Sigmoid colon (tissue), 7 donors: ENCODE data around the gene FEM1C. TPM values are rescaled to one million over a fixed set of nuclear protein-coding genes. Genes with fewer than 3 reads are reported as not detected.

Experiments
- DNase-seq: peaks from one replicate; pipeline ENCODE4 v3.0.0-alpha.2; 2019
- H3K27ac ChIP-seq, 4 donors: fragments of 200-600 bp; sonication (generic); one replicate each; pipeline ENCODE4 v1.5.1; 2016 to 2019; ENCODE audit warnings: mild to moderate bottlenecking in 1 of 4
- H3K27me3 ChIP-seq, 3 donors: fragments of 200-600 bp; sonication (generic); one replicate each; pipeline ENCODE4 v1.5.1; 2019; ENCODE audit warnings: mild to moderate bottlenecking in 1 of 3
- H3K36me3 ChIP-seq, 4 donors: fragments of 200-600 bp; sonication (generic); one replicate each; pipeline ENCODE4 v1.5.1; 2016 to 2019
- H3K4me1 ChIP-seq, 4 donors: fragments of 200-600 bp; sonication (generic); one replicate each; pipeline ENCODE4 v1.5.1; 2017 to 2019
- H3K4me3 ChIP-seq, 4 donors: fragments of 200-600 bp; sonication (generic); one replicate each; pipeline ENCODE4 v1.5.1; 2017 to 2019; ENCODE audit warnings: mild to moderate bottlenecking in 2 of 4, moderate library complexity in 1 of 4
- H3K9me3 ChIP-seq, 4 donors: fragments of 200-600 bp in 3 of 4; sonication (generic) in 3 of 4; one replicate each; pipeline versions ENCODE4 v1.5.1 to v1.6.1; 2013 to 2019
- CTCF ChIP-seq, 4 experiments: fragments of 450-650 bp in 3 of 4; fragments of 200-600 bp in 1 of 4; IDR thresholded peaks; one replicate each; pipeline ENCODE4 v1.5.1; 2016 to 2019; ENCODE audit warnings: antibody characterized with exemption in 4 of 4, mild to moderate bottlenecking in 3 of 4, moderate library complexity in 2 of 4
- EP300 ChIP-seq, 4 donors: sonication (generic); formaldehyde crosslinking; IDR thresholded peaks; one replicate each; pipeline ENCODE4 v1.6.1; 2017; ENCODE audit warnings: antibody characterized with exemption in 4 of 4
- POLR2A ChIP-seq, 2 donors: fragments of 450-650 bp; IDR thresholded peaks; one replicate each; pipeline ENCODE4 v1.6.1; 2016; ENCODE audit warnings: antibody characterized with exemption in 2 of 2, mild to moderate bottlenecking in 2 of 2, moderate library complexity in 2 of 2
- POLR2AphosphoS5 ChIP-seq, 4 donors: sonication (generic); formaldehyde crosslinking; IDR thresholded peaks; one replicate each; pipeline ENCODE4 v1.6.1; 2017; ENCODE audit warnings: antibody characterized with exemption in 4 of 4
- WGBS, 2 donors: extraction: QIAGEN DNeasy Blood & Tissue Kit; methylation state at CpG; one replicate each; pipeline ENCODE4 v1.1.7; 2013; 5-methylcytosine and 5-hydroxymethylcytosine counted together
- intact Hi-C: fragments of 100-400 bp; cut with DNase I; formaldehyde crosslinking; loops from one replicate; pipeline ENCODE4 v1.15.1; 2023
- polyA plus RNA-seq, 3 donors: library from polyadenylated mRNA; stranded (reverse); fragments of 200-250 nt; gene quantifications; one replicate each; pipeline ENCODE4 v1.2.3, GENCODE V29; 2013
- total RNA-seq, 4 donors: library from RNA; depleted of rRNA; stranded (reverse); fragments of >200 nt; gene quantifications; one replicate each; pipeline ENCODE4 v1.1.0, GENCODE V29; 2016
- donor health status: healthy with polysubstance abuse.
- donor health status: Bipolar disorder and iron deficiency.
- donor health status: healthy.

FEM1C gene
- total and polyA plus RNA-seq, 7 donors = 12.1 to 26.8 (median 24.0) TPM

DNA sequence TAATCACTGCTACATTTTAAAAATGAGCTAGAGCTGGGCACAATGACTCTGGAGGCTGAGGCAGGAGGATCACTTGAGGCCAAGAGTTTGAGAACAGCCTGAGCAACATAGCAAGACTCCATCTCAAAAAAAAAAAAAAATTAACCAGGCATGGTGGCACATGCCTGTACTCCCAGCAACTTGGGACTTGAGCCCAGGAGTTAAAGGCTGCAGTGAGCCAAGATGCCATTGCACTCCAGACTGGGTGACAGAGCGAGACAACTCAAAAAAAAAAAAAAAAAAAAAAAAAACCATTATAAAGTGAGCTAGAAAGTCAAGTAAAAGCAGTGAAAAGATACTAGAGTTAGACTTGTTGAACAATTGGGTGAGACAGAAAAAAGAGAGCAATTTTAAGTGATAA lies 28.2 kb downstream of the FEM1C start:
- intact Hi-C loops = no loop called here
- DNase-seq = no peak
- H3K27ac ChIP-seq = no peak overlapping the region
- no peak for TF ChIP-seq EP300 (IDR thresholded peaks at IDR 0.05)
- TF ChIP-seq POLR2AphosphoS5 (IDR thresholded peaks at IDR 0.05) = no peak
- TF ChIP-seq POLR2A (IDR thresholded peaks at IDR 0.05) = no peak
- no peak for TF ChIP-seq CTCF (IDR thresholded peaks at IDR 0.05)
- peaks cover 0 to 8% (median 0%) of the 10 kb centered on the region in 4 donors for H3K36me3 ChIP-seq
- no peaks in the 10 kb centered on the region for H3K27me3 ChIP-seq
- H3K9me3 ChIP-seq = no peaks in the 10 kb centered on the region
- H3K4me1 ChIP-seq = no peaks in the 10 kb centered on the region
- 100% methylated on average over 1 of the region's 1 CpG for WGBS, 2 donors
- H3K4me3 ChIP-seq = no peak overlapping the region

DNA sequence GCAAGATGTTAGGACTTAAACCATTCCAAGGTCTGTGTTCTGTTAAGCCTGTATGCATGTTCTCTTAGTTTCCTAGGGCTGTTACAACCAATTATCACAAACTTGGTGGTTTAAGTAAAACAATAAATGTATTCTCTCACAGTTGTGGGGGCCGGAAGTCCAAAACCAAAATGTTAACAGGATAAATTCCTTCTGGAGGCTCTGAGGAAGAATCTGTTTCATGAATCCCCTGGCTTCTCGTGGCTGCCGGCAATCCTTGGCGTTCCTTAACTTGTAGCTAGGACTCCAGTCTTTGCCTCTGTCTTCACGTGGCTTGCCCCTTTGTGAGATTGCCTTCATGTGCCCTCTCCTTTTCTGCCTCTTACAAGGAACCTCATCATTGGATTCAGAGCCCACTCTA lies 30.4 kb downstream of the FEM1C start:
- DNase-seq = no peak
- H3K4me3 ChIP-seq = no peak overlapping the region
- H3K27ac ChIP-seq = no peak overlapping the region
- no peaks in the 10 kb centered on the region for H3K4me1 ChIP-seq
- intact Hi-C loops = no loop called here
- no peaks in the 10 kb centered on the region for H3K27me3 ChIP-seq
- 93 to 95% methylated on average over 5 of the region's 5 CpGs for WGBS, 2 donors
- H3K9me3 ChIP-seq = no peaks in the 10 kb centered on the region
- TF ChIP-seq CTCF (IDR thresholded peaks at IDR 0.05) (no peak), EP300 (IDR thresholded peaks at IDR 0.05) (no peak), POLR2A (IDR thresholded peaks at IDR 0.05) (no peak), POLR2AphosphoS5 (IDR thresholded peaks at IDR 0.05) (no peak)
- no peaks in the 10 kb centered on the region for H3K36me3 ChIP-seq

DNA sequence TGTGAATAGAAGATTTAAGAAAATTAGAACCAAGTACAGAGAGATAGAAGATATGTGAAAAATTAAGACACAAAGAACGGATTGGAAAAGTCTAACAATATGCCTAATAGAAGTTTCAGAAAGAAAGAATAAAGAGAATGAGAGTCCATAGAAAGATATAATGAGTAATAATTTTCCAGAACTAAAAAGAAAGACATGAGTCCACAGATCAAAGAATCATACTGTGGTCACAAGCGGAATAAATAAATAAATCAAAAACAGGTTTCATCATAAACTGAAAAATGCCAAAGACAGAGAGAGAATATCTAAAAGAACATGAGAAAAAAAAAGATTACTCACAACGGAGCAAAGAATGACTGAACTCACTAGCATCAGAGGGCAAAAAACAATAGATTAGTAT lies 32.9 kb downstream of the FEM1C start:
- WGBS, 2 donors = 95 to 97% methylated on average over 3 of the region's 3 CpGs
- Histone ChIP-seq H3K4me3 (no peak overlapping the region), H3K4me1 (peaks cover 0 to 8% (median 3%) of the 10 kb centered on the region in 4 donors), H3K27me3 (no peaks in the 10 kb centered on the region), H3K9me3 (no peaks in the 10 kb centered on the region), H3K27ac (no peak overlapping the region), H3K36me3 (no peaks in the 10 kb centered on the region)
- intact Hi-C loops = no loop called here
- no peak for TF ChIP-seq POLR2A (IDR thresholded peaks at IDR 0.05)
- TF ChIP-seq POLR2AphosphoS5 (IDR thresholded peaks at IDR 0.05) = no peak
- no peak for TF ChIP-seq EP300 (IDR thresholded peaks at IDR 0.05)
- no peak for TF ChIP-seq CTCF (IDR thresholded peaks at IDR 0.05)
- DNase-seq = no peak

DNA sequence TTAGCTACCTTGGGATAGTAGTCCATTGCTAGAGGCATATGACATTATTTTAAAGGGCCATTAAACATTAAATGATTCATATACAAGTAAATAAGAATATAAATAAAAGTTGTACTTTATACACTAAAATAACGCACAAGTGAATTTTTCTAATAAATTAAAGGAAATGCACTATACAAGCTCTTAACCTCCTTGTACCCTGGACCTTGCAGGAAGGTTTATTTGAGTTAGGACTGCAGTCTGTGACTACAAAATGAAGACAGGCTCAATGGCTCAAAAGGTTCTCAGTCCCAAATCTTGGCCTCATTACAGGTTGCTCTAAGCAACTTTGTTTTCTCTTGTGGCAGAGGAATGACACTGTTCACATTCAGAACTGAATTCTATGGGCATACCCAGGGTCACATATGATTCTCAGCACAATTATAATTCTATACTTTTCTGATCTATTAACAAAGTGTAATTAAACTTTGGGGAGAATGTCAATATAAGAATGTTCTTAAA lies 34.4 kb downstream of the FEM1C start:
- Histone ChIP-seq H3K36me3 (no peaks in the 10 kb centered on the region), H3K4me3 (no peak overlapping the region), H3K4me1 (peaks cover 0 to 8% (median 3%) of the 10 kb centered on the region in 4 donors), H3K27ac (no peak overlapping the region), H3K27me3 (no peaks in the 10 kb centered on the region), H3K9me3 (no peaks in the 10 kb centered on the region)
- DNase-seq = no peak
- WGBS, 2 donors = 0% methylated on average over 1 of the region's 1 CpG
- TF ChIP-seq POLR2AphosphoS5 (IDR thresholded peaks at IDR 0.05) (no peak), CTCF (IDR thresholded peaks at IDR 0.05) (no peak), POLR2A (IDR thresholded peaks at IDR 0.05) (no peak), EP300 (IDR thresholded peaks at IDR 0.05) (no peak)
- intact Hi-C loops = no loop called here

DNA sequence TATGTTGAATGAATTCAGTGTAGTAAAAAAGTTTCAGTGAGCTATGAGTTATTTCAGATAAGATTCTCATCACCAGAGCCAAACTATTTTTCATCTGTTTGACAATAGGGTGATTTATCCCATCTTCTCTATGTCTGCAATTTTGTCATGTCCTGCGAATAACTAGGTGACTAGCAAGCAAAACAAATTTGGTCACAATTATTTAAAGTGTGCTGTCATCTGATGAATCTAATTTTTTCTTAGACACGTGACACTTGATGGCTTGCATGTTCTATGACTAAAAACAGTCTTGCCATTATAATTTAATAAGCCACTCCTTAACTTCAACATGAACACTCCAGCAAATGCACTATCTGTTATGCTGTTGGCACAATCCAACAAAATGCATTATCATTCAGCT lies 35.0 kb downstream of the FEM1C start:
- Histone ChIP-seq H3K27me3 (no peaks in the 10 kb centered on the region), H3K9me3 (no peaks in the 10 kb centered on the region), H3K4me3 (no peak overlapping the region), H3K36me3 (no peaks in the 10 kb centered on the region), H3K4me1 (peaks cover 0 to 8% (median 3%) of the 10 kb centered on the region in 4 donors), H3K27ac (no peak overlapping the region)
- intact Hi-C loops = no loop called here
- no peak for TF ChIP-seq POLR2AphosphoS5 (IDR thresholded peaks at IDR 0.05)
- no peak for TF ChIP-seq CTCF (IDR thresholded peaks at IDR 0.05)
- TF ChIP-seq EP300 (IDR thresholded peaks at IDR 0.05) = no peak
- no peak for TF ChIP-seq POLR2A (IDR thresholded peaks at IDR 0.05)
- 90 to 95% methylated on average over 2 of the region's 2 CpGs for WGBS, 2 donors
- no peak for DNase-seq
